Right atrium auricular region (tissue), 2 donors: ENCODE data around the gene SS18L1. TPM values are rescaled to one million over a fixed set of nuclear protein-coding genes. Genes with fewer than 3 reads are reported as not detected.
A peak's percentile ranks its signal among the peaks of the same experiment; 100 is the strongest.
"Not testable (repeated sequence)": the region's sequence is repeated elsewhere in the genome, so short reads cannot be mapped to it uniquely, and the experiment has no call there.

ENCODE experiments used
- DNase-seq: peaks from one replicate; pipeline ENCODE4 v3.0.0-alpha.2; 2019; ENCODE audit warnings: low spot score
- H3K27ac ChIP-seq, 2 donors: fragments of 200-600 bp; sonication (generic); 1 replicate in 1 of 2; 2 replicates in 1 of 2; pipeline ENCODE4 v1.5.1; 2016 to 2019
- H3K27me3 ChIP-seq, 2 donors: fragments of 200-600 bp; sonication (generic); one replicate each; pipeline versions ENCODE4 v1.5.1 to v1.6.0; 2017 to 2019
- H3K36me3 ChIP-seq: fragments of 200-600 bp; sonication (generic); one replicate; pipeline ENCODE4 v1.5.1; 2016
- H3K4me1 ChIP-seq, 2 donors: fragments of 200-600 bp; sonication (generic); one replicate each; pipeline versions ENCODE4 v1.5.1 to v1.6.0; 2017 to 2019
- H3K4me3 ChIP-seq, 2 donors: fragments of 200-600 bp; sonication (generic); 1 replicate in 1 of 2; 2 replicates in 1 of 2; pipeline ENCODE4 v1.5.1; 2017 to 2019; ENCODE audit warnings: mild to moderate bottlenecking in 1 of 2, moderate library complexity in 1 of 2
- H3K9me3 ChIP-seq, 2 donors: fragments of 200-600 bp; sonication (generic); one replicate each; pipeline ENCODE4 v1.5.1; 2019
- total RNA-seq, 2 donors: library from RNA; depleted of rRNA; stranded (reverse); fragments of >200 nt; gene quantifications; one replicate each; pipeline ENCODE4 v1.1.0, GENCODE V29; 2016
- TF ChIP-seq, protein P1 (sequence below), 2 donors: fragments of 200-600 bp; sonication (generic); IDR thresholded peaks; one replicate each; pipeline ENCODE4 v1.5.1; 2019; ENCODE audit warnings: antibody characterized with exemption in 2 of 2

The SS18L1 gene
- total RNA-seq, 2 donors from 2014 or later, result 8.3 to 9.0 TPM

DNA sequence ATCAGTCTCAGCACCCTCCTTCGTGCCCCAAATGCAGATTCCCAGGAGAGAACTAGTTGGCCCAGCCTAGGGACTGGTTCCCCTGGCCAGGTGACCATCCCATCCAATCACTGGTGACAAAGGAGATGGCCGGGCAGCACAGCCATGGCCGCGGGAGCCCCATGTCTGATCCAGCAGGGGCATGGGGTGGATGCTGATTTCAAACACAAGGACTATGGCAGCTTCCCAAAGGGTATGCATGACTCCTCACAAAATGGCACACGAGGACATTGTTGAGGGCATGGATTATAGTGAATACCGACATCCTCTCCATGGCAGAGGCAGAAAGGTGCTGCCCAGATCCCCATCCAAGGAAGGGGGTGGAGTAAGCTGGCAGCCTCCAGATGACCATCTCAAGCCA is 31.2 kb upstream of the SS18L1 start:
- DNase-seq, result no peak
- Histone ChIP-seq H3K4me3 (no peak overlapping the region), H3K4me1 (peaks cover 0 to 2% of the 10 kb centered on the region in 2 donors), H3K27me3 (no peaks in the 10 kb centered on the region), H3K9me3 (peaks cover 0 to 53% of the 10 kb centered on the region in 2 donors), H3K36me3 (no peaks in the 10 kb centered on the region), H3K27ac (no peak overlapping the region)
- TF ChIP-seq, protein P1, sequence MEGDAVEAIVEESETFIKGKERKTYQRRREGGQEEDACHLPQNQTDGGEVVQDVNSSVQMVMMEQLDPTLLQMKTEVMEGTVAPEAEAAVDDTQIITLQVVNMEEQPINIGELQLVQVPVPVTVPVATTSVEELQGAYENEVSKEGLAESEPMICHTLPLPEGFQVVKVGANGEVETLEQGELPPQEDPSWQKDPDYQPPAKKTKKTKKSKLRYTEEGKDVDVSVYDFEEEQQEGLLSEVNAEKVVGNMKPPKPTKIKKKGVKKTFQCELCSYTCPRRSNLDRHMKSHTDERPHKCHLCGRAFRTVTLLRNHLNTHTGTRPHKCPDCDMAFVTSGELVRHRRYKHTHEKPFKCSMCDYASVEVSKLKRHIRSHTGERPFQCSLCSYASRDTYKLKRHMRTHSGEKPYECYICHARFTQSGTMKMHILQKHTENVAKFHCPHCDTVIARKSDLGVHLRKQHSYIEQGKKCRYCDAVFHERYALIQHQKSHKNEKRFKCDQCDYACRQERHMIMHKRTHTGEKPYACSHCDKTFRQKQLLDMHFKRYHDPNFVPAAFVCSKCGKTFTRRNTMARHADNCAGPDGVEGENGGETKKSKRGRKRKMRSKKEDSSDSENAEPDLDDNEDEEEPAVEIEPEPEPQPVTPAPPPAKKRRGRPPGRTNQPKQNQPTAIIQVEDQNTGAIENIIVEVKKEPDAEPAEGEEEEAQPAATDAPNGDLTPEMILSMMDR (IDR thresholded peaks at IDR 0.05), result no peak

DNA sequence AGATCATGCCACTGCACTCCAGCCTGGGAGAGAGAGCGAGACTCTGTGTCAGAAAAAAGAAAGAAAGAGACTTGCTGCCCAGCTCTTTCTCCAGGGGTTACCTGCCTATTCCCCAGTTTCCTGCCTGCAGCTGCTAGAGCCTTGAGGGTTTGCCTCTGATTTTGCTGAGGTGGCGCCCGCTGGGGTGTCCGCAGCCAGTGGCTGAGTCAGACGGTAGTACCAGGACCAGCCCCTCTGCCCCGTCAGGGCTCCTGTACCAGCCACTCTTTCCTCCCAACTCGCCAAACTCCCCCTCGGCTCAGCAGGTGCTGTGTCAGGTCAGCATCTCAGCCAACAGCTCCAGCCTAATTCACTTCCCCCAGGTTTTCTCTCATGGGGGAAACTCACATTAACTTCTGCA is 28.7 kb upstream of the SS18L1 start:
- DNase-seq, result no peak
- TF ChIP-seq, protein P1 (IDR thresholded peaks at IDR 0.05), result no peak
- H3K9me3 ChIP-seq, result peaks cover 0 to 28% of the 10 kb centered on the region in 2 donors
- no peaks in the 10 kb centered on the region for H3K27me3 ChIP-seq
- H3K4me3 ChIP-seq, result no peak overlapping the region
- no peaks in the 10 kb centered on the region for H3K36me3 ChIP-seq
- H3K4me1 ChIP-seq, result peaks cover 0 to 24% of the 10 kb centered on the region in 2 donors
- H3K27ac ChIP-seq, result no peak overlapping the region

DNA sequence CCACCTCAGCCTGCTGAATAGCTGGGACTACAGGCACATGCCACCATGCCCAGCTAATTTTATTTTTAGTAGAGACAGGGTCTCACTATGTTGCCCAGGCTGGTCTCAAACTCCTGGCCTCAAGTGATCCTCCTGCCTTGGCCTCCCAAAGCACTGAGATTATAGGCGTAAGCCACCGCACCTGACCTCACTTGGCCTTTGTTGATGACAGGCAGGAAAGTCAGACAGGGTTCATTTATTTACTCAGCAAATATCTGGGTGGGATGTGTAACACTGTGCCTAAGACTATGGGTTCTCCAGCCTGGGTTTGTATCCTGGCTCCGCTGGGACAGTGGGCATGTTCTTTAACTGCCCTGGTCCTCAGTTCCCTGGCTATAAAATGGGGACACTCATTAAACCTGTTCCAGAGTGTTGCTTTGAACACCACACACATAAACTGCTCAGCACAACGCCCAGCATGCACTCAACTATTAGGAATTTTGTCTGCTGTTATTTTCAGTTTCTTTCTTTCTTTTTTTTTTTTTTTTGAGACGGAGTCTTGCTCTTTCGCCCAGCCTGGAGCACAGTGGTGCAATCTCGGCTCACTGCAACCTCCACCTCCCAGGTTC is 27.7 kb upstream of the SS18L1 start:
- not testable (repeated sequence) for H3K27me3 ChIP-seq, DNase-seq, H3K27ac ChIP-seq, H3K4me3 ChIP-seq, H3K36me3 ChIP-seq
- H3K9me3 ChIP-seq, result peaks cover 0 to 21% of the 10 kb centered on the region in 2 donors
- peaks cover 0 to 32% of the 10 kb centered on the region in 2 donors for H3K4me1 ChIP-seq

- peak overlapping the region; percentile 16 to 97 for H3K27ac ChIP-seq
- H3K4me3 ChIP-seq, result no peak overlapping the region
- H3K9me3 ChIP-seq, result peaks cover 0 to 13% of the 10 kb centered on the region in 2 donors
- no peak for DNase-seq
- TF ChIP-seq, protein P1 (IDR thresholded peaks at IDR 0.05), result no peak
- H3K36me3 ChIP-seq, result no peaks in the 10 kb centered on the region
- peaks cover 0 to 36% of the 10 kb centered on the region in 2 donors for H3K4me1 ChIP-seq
- no peaks in the 10 kb centered on the region for H3K27me3 ChIP-seq
Observed at GRCh38 chr20:62116558-62117361, 26.8 kb upstream of the SS18L1 start.

GRCh38 chr20:62117362-62117646 is 26.3 kb upstream of the SS18L1 start:
- Histone ChIP-seq H3K4me1 (peaks cover 0 to 36% of the 10 kb centered on the region in 2 donors), H3K27ac (peak overlapping the region; percentile 16 to 97), H3K27me3 (no peaks in the 10 kb centered on the region), H3K36me3 (no peaks in the 10 kb centered on the region), H3K4me3 (no peak overlapping the region), H3K9me3 (peaks cover 0 to 7% of the 10 kb centered on the region in 2 donors)
- TF ChIP-seq, protein P1 (IDR thresholded peaks at IDR 0.05), result no peak
- no peak for DNase-seq

DNA sequence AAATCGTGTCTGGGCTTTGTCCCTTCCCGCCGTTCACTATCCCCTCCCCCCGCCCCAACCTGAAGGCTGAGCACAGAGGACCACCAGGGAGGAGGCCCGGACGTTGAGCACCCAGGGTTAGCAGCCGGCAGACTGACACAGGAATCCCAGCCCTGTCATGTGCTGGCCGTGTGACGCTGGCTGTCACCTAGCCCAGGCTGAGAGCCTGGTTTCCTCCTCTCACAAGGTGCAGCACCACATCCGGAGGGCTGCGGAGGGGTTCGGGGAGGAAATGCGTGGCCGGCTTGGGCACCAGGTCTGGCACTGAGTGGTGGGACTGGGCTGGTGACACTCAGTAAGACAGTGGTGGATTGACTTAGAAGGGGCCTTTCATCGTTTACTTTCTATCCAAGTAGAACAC is 25.9 kb upstream of the SS18L1 start:
- H3K36me3 ChIP-seq, result no peaks in the 10 kb centered on the region
- TF ChIP-seq, protein P1 (IDR thresholded peaks at IDR 0.05), result no peak
- no peaks in the 10 kb centered on the region for H3K27me3 ChIP-seq
- peaks cover 0 to 4% of the 10 kb centered on the region in 2 donors for H3K9me3 ChIP-seq
- no peak overlapping the region for H3K4me3 ChIP-seq
- H3K27ac ChIP-seq, result peak overlapping the region; percentile 97 to 98
- no peak for DNase-seq
- peaks cover 0 to 36% of the 10 kb centered on the region in 2 donors for H3K4me1 ChIP-seq
